C4-2B (cell line): ENCODE results near the gene SEPTIN8.

ENCODE experiments used
- H3K27ac ChIP-seq: fragments of 450-650 bp; 2 replicates; pipeline ENCODE4 v1.5.1; 2017
- ZFX ChIP-seq: fragments of 450-650 bp; IDR thresholded peaks from 2 replicates; pipeline ENCODE4 v1.6.1; 2017
- TF ChIP-seq, protein P1 (sequence below): fragments of 450-650 bp; conservative IDR thresholded peaks from 2 replicates; pipeline ENCODE4 v1.5.1; 2017; ENCODE audit warnings: mild to moderate bottlenecking

SEPTIN8 gene

DNA sequence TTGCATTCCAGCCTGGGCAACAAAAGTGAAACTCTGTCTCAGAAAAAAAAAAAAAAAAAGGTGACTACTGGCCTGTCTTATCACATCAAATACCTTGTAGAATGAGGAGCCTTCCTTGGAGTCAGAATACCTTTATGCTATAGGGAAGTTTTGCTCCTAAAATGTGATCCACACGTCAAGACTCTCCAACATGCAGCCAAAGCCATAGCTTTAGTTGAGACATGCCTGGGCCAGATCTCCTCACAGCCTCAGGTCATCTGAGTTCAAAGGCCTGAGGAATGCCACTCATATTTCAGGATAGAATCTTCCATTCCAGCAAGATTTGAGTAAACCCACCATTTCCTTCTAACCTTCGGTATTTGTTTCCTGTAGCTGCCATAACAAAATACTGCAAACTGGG is 22.4 kb upstream of the SEPTIN8 start:
- no peak overlapping the region for H3K27ac ChIP-seq
- TF ChIP-seq ZFX, result no peak
- TF ChIP-seq, protein P1, sequence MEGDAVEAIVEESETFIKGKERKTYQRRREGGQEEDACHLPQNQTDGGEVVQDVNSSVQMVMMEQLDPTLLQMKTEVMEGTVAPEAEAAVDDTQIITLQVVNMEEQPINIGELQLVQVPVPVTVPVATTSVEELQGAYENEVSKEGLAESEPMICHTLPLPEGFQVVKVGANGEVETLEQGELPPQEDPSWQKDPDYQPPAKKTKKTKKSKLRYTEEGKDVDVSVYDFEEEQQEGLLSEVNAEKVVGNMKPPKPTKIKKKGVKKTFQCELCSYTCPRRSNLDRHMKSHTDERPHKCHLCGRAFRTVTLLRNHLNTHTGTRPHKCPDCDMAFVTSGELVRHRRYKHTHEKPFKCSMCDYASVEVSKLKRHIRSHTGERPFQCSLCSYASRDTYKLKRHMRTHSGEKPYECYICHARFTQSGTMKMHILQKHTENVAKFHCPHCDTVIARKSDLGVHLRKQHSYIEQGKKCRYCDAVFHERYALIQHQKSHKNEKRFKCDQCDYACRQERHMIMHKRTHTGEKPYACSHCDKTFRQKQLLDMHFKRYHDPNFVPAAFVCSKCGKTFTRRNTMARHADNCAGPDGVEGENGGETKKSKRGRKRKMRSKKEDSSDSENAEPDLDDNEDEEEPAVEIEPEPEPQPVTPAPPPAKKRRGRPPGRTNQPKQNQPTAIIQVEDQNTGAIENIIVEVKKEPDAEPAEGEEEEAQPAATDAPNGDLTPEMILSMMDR, result no peak

DNA sequence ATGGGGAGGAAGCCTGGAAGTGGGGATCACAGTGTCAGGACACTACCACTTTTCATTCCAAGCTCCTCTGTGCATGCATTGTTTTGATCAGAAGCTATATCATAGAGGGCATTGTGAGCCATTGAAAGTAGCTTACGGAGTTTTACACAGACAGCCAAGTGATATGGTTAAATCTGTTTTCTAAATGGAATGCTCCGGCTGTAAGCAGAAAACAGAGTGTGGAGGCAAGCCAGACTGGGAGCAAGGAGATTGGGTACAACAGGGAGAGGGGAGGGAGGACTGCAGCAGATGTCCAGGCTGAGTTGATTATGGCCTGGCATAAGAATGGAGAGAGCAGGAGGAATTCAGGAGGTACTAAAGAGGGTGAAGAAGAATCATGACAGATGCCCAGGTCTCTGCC is 20.6 kb upstream of the SEPTIN8 start:
- TF ChIP-seq, protein P1, result no peak
- no peak for TF ChIP-seq ZFX
- no peak overlapping the region for H3K27ac ChIP-seq

DNA sequence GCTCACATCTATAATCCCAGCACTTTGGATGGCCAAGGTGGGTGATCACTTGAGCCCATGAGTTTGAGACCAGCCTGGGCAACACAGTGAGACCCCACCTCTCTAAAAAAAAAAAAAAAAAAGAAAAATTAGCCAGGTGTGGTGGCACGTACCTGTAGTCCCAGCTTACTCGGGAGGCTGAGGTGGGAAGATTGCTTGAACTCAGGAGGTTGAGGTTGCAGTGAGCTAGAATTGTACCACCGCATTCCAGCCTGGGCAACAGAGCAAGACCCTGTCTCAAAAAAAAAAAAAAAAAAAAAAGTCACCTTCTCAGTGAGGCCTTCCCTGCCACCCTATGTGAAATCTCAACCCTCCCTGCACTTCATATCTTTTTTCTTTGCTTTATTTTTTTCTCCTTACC is 14.0 kb upstream of the SEPTIN8 start:
- no peak overlapping the region for H3K27ac ChIP-seq
- no peak for TF ChIP-seq ZFX
- TF ChIP-seq, protein P1, result no peak

DNA sequence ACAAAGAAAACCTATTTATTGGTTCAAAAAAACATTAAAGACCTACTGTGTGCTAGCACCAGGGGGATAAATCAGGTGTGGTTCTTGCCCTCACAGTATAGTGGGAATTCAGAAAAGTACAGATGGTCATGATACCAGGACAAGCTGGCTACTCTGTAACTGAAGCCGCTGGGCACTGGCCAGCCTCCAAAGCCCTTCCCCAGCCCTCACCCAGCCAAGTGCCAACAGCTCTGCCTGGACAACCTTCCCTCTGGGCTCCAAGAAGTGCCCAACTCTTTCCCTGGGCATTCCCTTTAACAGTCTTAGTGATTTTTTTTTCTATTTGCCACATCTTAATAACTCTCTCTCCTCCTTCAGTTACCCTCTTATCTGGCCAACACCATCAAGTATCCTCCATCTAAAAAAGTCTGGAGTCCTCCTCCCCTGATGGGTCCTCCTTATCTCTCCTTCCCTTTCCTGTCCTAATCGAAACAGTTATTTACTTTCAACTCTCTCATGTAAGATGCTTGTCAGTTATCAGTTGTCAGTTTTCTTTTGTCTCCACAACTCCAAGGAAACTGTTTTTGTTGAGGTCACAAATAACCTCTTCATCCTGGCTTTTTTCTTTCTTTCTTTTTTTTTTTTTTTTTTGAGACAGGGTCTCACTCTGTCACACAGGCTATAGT is 13.3 kb upstream of the SEPTIN8 start:
- TF ChIP-seq, protein P1, result no peak
- TF ChIP-seq ZFX, result no peak
- H3K27ac ChIP-seq, result no peak overlapping the region

DNA sequence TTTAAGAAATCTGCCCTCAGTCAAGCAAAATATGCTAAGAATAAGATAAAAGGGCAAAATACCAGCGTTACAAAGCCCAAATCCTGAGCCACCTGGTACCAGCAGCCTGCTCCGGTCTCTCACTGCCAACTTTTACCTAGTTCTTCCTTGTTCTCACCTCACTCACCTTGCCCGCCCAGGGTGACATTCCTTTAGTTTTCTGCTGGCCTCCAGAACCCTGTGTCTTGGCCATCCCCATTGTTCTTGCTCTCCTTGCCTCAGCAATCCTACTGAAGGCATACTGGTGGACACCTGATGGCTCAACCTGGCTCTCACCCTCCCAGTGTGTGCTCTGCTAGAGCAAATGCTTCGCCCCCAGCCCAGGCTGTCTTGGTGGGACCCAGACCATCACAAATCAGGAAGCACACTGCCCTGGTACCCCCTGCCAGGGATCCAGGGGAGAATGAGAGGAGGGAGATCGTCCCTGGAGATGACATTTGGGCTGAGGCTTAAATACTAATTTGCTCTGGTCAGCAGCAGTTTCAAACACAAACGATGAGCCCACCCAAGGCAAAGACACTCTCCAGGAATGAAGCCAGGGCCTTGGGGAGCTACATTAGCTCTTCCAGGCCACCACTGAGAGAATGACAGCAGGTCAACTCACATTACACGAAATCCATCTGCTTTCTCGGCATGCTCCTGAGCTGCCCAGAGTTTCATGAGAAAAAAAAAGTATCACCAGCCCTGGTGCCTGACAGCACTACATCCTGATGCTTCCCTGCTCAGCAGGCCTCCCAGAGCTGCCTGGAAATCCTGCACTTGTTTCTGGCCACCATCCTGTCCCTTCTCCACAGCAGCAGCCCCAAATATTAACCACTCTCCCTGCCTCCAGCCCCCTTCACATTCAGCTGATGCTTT is 12.2 kb upstream of the SEPTIN8 start:
- no peak overlapping the region for H3K27ac ChIP-seq
- TF ChIP-seq, protein P1, result no peak
- no peak for TF ChIP-seq ZFX

DNA sequence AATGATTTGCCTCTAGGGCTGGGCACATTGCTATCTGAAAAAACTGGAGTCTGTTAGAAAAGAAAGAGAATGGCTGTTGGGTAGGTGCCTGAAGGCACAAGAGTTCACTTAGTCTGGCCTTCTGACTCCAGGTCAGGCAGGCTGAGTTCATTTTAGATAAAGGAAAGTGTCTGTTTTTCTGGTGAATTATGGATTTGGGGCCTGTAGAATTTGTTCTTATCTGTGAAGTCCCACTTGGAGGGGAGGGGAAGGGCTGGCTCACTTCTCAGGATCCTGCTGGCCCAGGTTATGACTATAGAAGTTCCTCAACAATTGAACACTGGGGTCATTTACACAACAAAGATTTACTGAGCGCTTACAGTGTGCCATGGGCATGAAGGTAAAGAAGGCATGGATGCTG is 11.5 kb upstream of the SEPTIN8 start:
- TF ChIP-seq, protein P1, result no peak
- TF ChIP-seq ZFX, result no peak
- no peak overlapping the region for H3K27ac ChIP-seq

DNA sequence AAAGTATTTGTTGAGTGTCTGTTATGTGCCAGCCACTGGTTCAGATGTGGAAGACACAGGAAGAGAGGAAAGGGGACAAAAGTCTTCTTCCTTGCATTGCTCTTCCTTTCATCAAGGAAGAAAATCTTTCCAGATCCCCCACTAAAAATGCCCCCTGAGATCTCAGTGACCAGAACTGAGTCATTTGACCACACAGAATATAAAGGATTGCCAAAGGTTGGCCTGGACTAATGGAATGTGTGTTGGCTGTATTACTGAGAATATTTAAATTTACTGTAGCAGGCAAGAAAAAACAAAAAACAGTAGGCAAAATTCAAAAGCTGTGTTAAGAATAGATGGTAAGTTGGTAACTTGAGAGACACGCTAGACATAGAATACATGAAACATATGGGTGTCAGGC is 10.0 kb upstream of the SEPTIN8 start:
- no peak overlapping the region for H3K27ac ChIP-seq
- TF ChIP-seq, protein P1, result no peak
- no peak for TF ChIP-seq ZFX
